IMR-90 (cell line): ENCODE measurements around the gene KIAA0040. TPM values are rescaled to one million over a fixed set of nuclear protein-coding genes. Genes with fewer than 3 reads are reported as not detected.

Experiments
- ATAC-seq: fragments of 200-7000 bp; cut with Tn5 transposase; 2 replicates; pipeline ENCODE4 v1.9.1; 2020; ENCODE audit warnings: low read depth, mild to moderate bottlenecking, moderate library complexity
- BruUV-seq: library from RNA; stranded (reverse); fragments of 400-500 nt; replicated peaks from 2 replicates; lab custom pipeline; 2021; lab: Mats Ljungman, UMichigan
- CTCF ChIA-PET: fragments of 300-600 bp; formaldehyde crosslinking; extraction: SDS; loops from one replicate; lab custom pipeline; 2021; ENCODE audit warnings: antibody characterized with exemption; lab: Yijun Ruan, JAX
- POLR2A ChIA-PET: fragments of 300-600 bp; sonication (Branson Sonifier 250); formaldehyde crosslinking; loops from one replicate; lab custom pipeline; 2022; ENCODE audit warnings: antibody characterized with exemption; ENCODE audit not compliant: unreplicated experiment; lab: Charles Lee
- DNase-seq: peaks from one replicate; pipeline ENCODE4 v3.0.0; 2013
- H2AFZ ChIP-seq: replicated peaks from 2 replicates; pipeline ENCODE3; 2013; ENCODE audit warnings: low read length, mild to moderate bottlenecking; ENCODE audit not compliant: poor library complexity
- H2AK5ac ChIP-seq: 2 replicates; pipeline ENCODE4 v1.6.1; 2013; ENCODE audit warnings: low read depth, low read length, inconsistent platforms
- H2AK9ac ChIP-seq: replicated peaks from 2 replicates; pipeline ENCODE3; 2013; ENCODE audit warnings: mild to moderate bottlenecking, low read depth, low read length, moderate library complexity; ENCODE audit not compliant: poor library complexity
- H2BK120ac ChIP-seq: 2 replicates; pipeline ENCODE4 v1.6.1; 2013; ENCODE audit warnings: low read depth, low read length, inconsistent platforms
- H2BK15ac ChIP-seq: 3 replicates; pipeline ENCODE4 v1.6.1; 2013; ENCODE audit warnings: low read depth, low read length, inconsistent platforms
- H2BK20ac ChIP-seq: 2 replicates; pipeline ENCODE4 v1.6.1; 2013; ENCODE audit warnings: low read depth, mild to moderate bottlenecking, inconsistent platforms, low read length, moderate library complexity
- H2BK5ac ChIP-seq: 2 replicates; pipeline ENCODE4 v1.6.1; 2013; ENCODE audit warnings: mild to moderate bottlenecking, low read depth, low read length, inconsistent platforms; ENCODE audit not compliant: poor library complexity, severe bottlenecking
- H3K14ac ChIP-seq: replicated peaks from 2 replicates; pipeline ENCODE4 v1.6.1; 2013; ENCODE audit warnings: low read depth, low read length, inconsistent platforms
- H3K18ac ChIP-seq: 2 replicates; pipeline ENCODE4 v1.6.1; 2013; ENCODE audit warnings: low read depth, low read length, control low read depth
- H3K23ac ChIP-seq: 2 replicates; pipeline ENCODE4 v1.6.1; 2013; ENCODE audit warnings: low read depth, low read length, inconsistent platforms
- H3K27ac ChIP-seq: 2 replicates; pipeline ENCODE4 v1.5.1; 2013; ENCODE audit warnings: mild to moderate bottlenecking, control low read depth, low read length; ENCODE audit not compliant: insufficient read depth
- H3K27me3 ChIP-seq: 2 replicates; pipeline ENCODE4 v1.6.1; 2013; ENCODE audit warnings: low read length; ENCODE audit not compliant: control insufficient read depth, insufficient read depth
- H3K36me3 ChIP-seq: 2 replicates; pipeline ENCODE4 v1.6.1; 2013; ENCODE audit warnings: low read length, mixed read lengths; ENCODE audit not compliant: control insufficient read depth, insufficient read depth
- H3K4ac ChIP-seq: 2 replicates; pipeline ENCODE4 v1.6.1; 2013; ENCODE audit warnings: low read depth, low read length, inconsistent platforms
- H3K4me1 ChIP-seq: 2 replicates; pipeline ENCODE4 v1.6.1; 2013; ENCODE audit warnings: low read length, mixed read lengths; ENCODE audit not compliant: control insufficient read depth, insufficient read depth
- H3K4me2 ChIP-seq: 2 replicates; pipeline ENCODE4 v1.6.1; 2013; ENCODE audit warnings: low read depth, mild to moderate bottlenecking, control low read depth, low read length, moderate library complexity
- H3K4me3 ChIP-seq: 2 replicates; pipeline ENCODE4 v1.5.1; 2013; ENCODE audit warnings: low read depth, mild to moderate bottlenecking, control low read depth, low read length, moderate library complexity; ENCODE audit not compliant: insufficient read depth
- H3K56ac ChIP-seq: 2 replicates; pipeline ENCODE4 v1.6.1; 2013; ENCODE audit warnings: low read length, inconsistent platforms; ENCODE audit not compliant: insufficient read depth; ENCODE audit errors: extremely low read depth
- H3K79me1 ChIP-seq, 2 experiments: 2 replicates each; pipeline ENCODE4 v1.6.1; 2013; ENCODE audit warnings: low read length in 2 of 2, inconsistent platforms in 1 of 2, low read depth in 1 of 2
- H3K9ac ChIP-seq: 2 replicates; pipeline ENCODE4 v1.6.1; 2013; ENCODE audit warnings: low read depth, low read length, control low read depth
- H3K9me1 ChIP-seq: 2 replicates; pipeline ENCODE4 v1.6.1; 2013; ENCODE audit warnings: low read length, inconsistent platforms; ENCODE audit not compliant: insufficient read depth
- H3K9me3 ChIP-seq: 2 replicates; pipeline ENCODE4 v1.6.1; 2013; ENCODE audit warnings: low read length; ENCODE audit not compliant: control insufficient read depth, insufficient read depth
- H4K20me1 ChIP-seq: 2 replicates; pipeline ENCODE4 v1.6.1; 2013; ENCODE audit warnings: low read length, inconsistent platforms; ENCODE audit not compliant: insufficient read depth
- H4K5ac ChIP-seq: 2 replicates; pipeline ENCODE4 v1.6.1; 2013; ENCODE audit warnings: mild to moderate bottlenecking, low read depth, low read length, control low read depth
- H4K8ac ChIP-seq, 2 experiments: 2 replicates each; pipeline ENCODE4 v1.6.1; 2013; ENCODE audit warnings: low read depth in 2 of 2, low read length in 2 of 2, control low read depth in 1 of 2, inconsistent platforms in 1 of 2
- H4K91ac ChIP-seq: 2 replicates; pipeline ENCODE4 v1.6.1; 2013; ENCODE audit warnings: low read depth, low read length, inconsistent platforms; ENCODE audit not compliant: insufficient read depth
- CHD1 ChIP-seq: IDR thresholded peaks from 2 replicates; pipeline ENCODE4 v1.6.1; 2012; ENCODE audit warnings: low read depth, low read length, improper control_type of control experiment
- FOS ChIP-seq: fragments of 150-350 bp; IDR thresholded peaks from 2 replicates; pipeline ENCODE4 v1.6.1; 2016; ENCODE audit warnings: low read depth, low read length
- MAFK ChIP-seq: IDR thresholded peaks from 2 replicates; pipeline ENCODE4 v1.6.1; 2012; ENCODE audit warnings: low read depth, low read length, improper control_type of control experiment
- MAZ ChIP-seq: IDR thresholded peaks from 2 replicates; pipeline ENCODE4 v1.6.1; 2012; ENCODE audit warnings: low read depth, mild to moderate bottlenecking, low read length, improper control_type of control experiment, moderate library complexity, borderline replicate concordance
- MXI1 ChIP-seq: IDR thresholded peaks from 2 replicates; pipeline ENCODE4 v1.6.1; 2012; ENCODE audit warnings: low read depth, mild to moderate bottlenecking, low read length, moderate library complexity, borderline replicate concordance
- NFE2L2 ChIP-seq: fragments of 150-350 bp; IDR thresholded peaks from 2 replicates; pipeline ENCODE4 v1.6.1; 2016; ENCODE audit warnings: low read depth, mild to moderate bottlenecking, low read length
- RAD21 ChIP-seq: IDR thresholded peaks from 2 replicates; pipeline ENCODE4 v1.6.1; 2012; ENCODE audit warnings: low read length, improper control_type of control experiment
- RCOR1 ChIP-seq: IDR thresholded peaks from 2 replicates; pipeline ENCODE4 v1.6.1; 2012; ENCODE audit warnings: mild to moderate bottlenecking, low read length, improper control_type of control experiment; ENCODE audit not compliant: insufficient replicate concordance
- SMC3 ChIP-seq: fragments of 150-350 bp; IDR thresholded peaks from 2 replicates; pipeline ENCODE4 v1.6.1; 2016; ENCODE audit warnings: low read depth, mild to moderate bottlenecking, antibody characterized with exemption, low read length, moderate library complexity
- USF2 ChIP-seq: fragments of 150-350 bp; IDR thresholded peaks from 2 replicates; pipeline ENCODE4 v1.6.1; 2017; ENCODE audit warnings: mild to moderate bottlenecking, antibody characterized with exemption, low read length, low read depth
- WGBS, 2 experiments: methylation state at CpG; one replicate each; pipeline versions ENCODE4 v1.1.5 to v1.1.7; 2013; ENCODE audit warnings: missing lambda C conversion rate in 2 of 2; ENCODE audit not compliant: insufficient read length in 1 of 2; ENCODE audit errors: extremely low coverage in 2 of 2; 5-methylcytosine and 5-hydroxymethylcytosine counted together
- dilution Hi-C: fragments of 300-500 bp; cut with HindIII; formaldehyde crosslinking; loops from one replicate; pipeline ENCODE4 v1.14.3; 2018; ENCODE audit warnings: low sequenced_read_pairs; ENCODE audit not compliant: unreplicated experiment
- in situ Hi-C: fragments of 300-500 bp; cut with MboI; formaldehyde crosslinking; loops from 3 replicates; pipeline ENCODE4 v1.14.3; 2019; ENCODE audit warnings: low sequenced_read_pairs, inconsistent platforms, mixed read lengths
- intact Hi-C: fragments of 100-400 bp; cut with micrococcal nuclease; formaldehyde crosslinking; loops from 2 replicates; pipeline ENCODE4 v1.10.0; 2022
- polyA plus RNA-seq, 3 experiments: library from polyadenylated mRNA; depleted of rRNA; stranded (reverse); fragments of >200 nt; gene quantifications; 2 replicates each; pipeline ENCODE4 v1.2.3, GENCODE V29; 2012; ENCODE audit warnings: low replicate concordance in 1 of 3
- total RNA-seq: library from RNA; depleted of rRNA; stranded (reverse); fragments of >200 nt; gene quantifications from 2 replicates; pipeline ENCODE4 v1.2.3, GENCODE V29; 2012
- TF ChIP-seq, protein P1 (sequence below): conservative IDR thresholded peaks from 2 replicates; pipeline ENCODE4 v1.5.1; 2012; ENCODE audit warnings: mild to moderate bottlenecking, low read depth, low read length, improper control_type of control experiment
- TF ChIP-seq, protein P2 (sequence below): fragments of 150-350 bp; IDR thresholded peaks from 2 replicates; pipeline ENCODE4 v1.6.1; 2016; ENCODE audit warnings: low read depth, mild to moderate bottlenecking, low read length, moderate library complexity, borderline replicate concordance

KIAA0040 gene
- total and polyA plus RNA-seq, 2 of the 4 experiments (the other 2 are of a cell fraction) = 0.05 to 0.18 TPM

GRCh38 chr1:175174309-175175102 lies 18.1 kb downstream of the KIAA0040 start:
- no peak overlapping the region for H2BK20ac ChIP-seq
- no peaks in the 10 kb centered on the region for H3K4me1 ChIP-seq
- no peaks in the 10 kb centered on the region for H3K27me3 ChIP-seq
- H3K27ac ChIP-seq = no peak overlapping the region
- H3K9ac ChIP-seq = no peak overlapping the region
- DNase-seq (no peak), ATAC-seq (no peak)
- no peaks in the 10 kb centered on the region for H4K20me1 ChIP-seq
- no peak overlapping the region for H2AK9ac ChIP-seq
- intact Hi-C loops (no loop called here), in situ Hi-C loops (loop anchor here (25.0 kb wide), 1 partner anchor 1688 kb away; no protein-coding TSS in a partner anchor), dilution Hi-C loops (no loop called here)
- TF ChIP-seq CHD1 = no peak
- no peak for TF ChIP-seq MXI1
- TF ChIP-seq SMC3 = no peak
- TF ChIP-seq MAFK = no peak
- TF ChIP-seq, protein P1, sequence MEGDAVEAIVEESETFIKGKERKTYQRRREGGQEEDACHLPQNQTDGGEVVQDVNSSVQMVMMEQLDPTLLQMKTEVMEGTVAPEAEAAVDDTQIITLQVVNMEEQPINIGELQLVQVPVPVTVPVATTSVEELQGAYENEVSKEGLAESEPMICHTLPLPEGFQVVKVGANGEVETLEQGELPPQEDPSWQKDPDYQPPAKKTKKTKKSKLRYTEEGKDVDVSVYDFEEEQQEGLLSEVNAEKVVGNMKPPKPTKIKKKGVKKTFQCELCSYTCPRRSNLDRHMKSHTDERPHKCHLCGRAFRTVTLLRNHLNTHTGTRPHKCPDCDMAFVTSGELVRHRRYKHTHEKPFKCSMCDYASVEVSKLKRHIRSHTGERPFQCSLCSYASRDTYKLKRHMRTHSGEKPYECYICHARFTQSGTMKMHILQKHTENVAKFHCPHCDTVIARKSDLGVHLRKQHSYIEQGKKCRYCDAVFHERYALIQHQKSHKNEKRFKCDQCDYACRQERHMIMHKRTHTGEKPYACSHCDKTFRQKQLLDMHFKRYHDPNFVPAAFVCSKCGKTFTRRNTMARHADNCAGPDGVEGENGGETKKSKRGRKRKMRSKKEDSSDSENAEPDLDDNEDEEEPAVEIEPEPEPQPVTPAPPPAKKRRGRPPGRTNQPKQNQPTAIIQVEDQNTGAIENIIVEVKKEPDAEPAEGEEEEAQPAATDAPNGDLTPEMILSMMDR = no peak
- TF ChIP-seq NFE2L2 = no peak
- no peak for TF ChIP-seq FOS
- TF ChIP-seq RCOR1 = no peak
- TF ChIP-seq RAD21 = no peak
- TF ChIP-seq MAZ = no peak
- no peak for TF ChIP-seq USF2
- TF ChIP-seq, protein P2, sequence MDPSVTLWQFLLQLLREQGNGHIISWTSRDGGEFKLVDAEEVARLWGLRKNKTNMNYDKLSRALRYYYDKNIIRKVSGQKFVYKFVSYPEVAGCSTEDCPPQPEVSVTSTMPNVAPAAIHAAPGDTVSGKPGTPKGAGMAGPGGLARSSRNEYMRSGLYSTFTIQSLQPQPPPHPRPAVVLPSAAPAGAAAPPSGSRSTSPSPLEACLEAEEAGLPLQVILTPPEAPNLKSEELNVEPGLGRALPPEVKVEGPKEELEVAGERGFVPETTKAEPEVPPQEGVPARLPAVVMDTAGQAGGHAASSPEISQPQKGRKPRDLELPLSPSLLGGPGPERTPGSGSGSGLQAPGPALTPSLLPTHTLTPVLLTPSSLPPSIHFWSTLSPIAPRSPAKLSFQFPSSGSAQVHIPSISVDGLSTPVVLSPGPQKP = no peak
- H3K9me1 ChIP-seq = no peaks in the 10 kb centered on the region
- no peaks in the 10 kb centered on the region for H3K9me3 ChIP-seq
- CTCF ChIA-PET = no interaction called here
- BruUV-seq = no TSS peak
- no peak overlapping the region for H3K4me3 ChIP-seq
- H3K4ac ChIP-seq = no peak overlapping the region
- H2BK5ac ChIP-seq = no peak overlapping the region
- H3K18ac ChIP-seq = no peak overlapping the region
- H3K23ac ChIP-seq = no peak overlapping the region
- no peak overlapping the region for H3K56ac ChIP-seq
- H3K14ac ChIP-seq = no peak overlapping the region
- H4K8ac ChIP-seq = no peak overlapping the region
- no peak overlapping the region for H2BK120ac ChIP-seq
- H3K4me2 ChIP-seq = no peak overlapping the region
- H2BK15ac ChIP-seq = no peak overlapping the region
- no peak overlapping the region for H2AK5ac ChIP-seq
- no peak overlapping the region for H4K5ac ChIP-seq
- H4K91ac ChIP-seq = no peak overlapping the region
- H3K36me3 ChIP-seq = no peaks in the 10 kb centered on the region
- H3K79me1 ChIP-seq = no peaks in the 10 kb centered on the region
- WGBS, 2 experiments = no CpG with 5 or more reads among the region's 5 CpGs
- no peak overlapping the region for H2AFZ ChIP-seq
- POLR2A ChIA-PET = no interaction called here
